Frontal cortex (tissue), 4 donors: ENCODE results near the gene THAP3. TPM values are rescaled to one million over a fixed set of nuclear protein-coding genes. Genes with fewer than 3 reads are reported as not detected.
A peak's percentile ranks its signal among the peaks of the same experiment; 100 is the strongest.

Source experiments
- DNase-seq, 2 donors: peaks; one replicate each; pipeline ENCODE4 v3.0.0; 2012; ENCODE audit warnings: low spot score in 2 of 2
- FAIRE-seq: peaks from 2 replicates; lab custom pipeline; 2012; peaks lifted over from hg19 to GRCh38; lab: Jason Lieb, UNC
- total RNA-seq: library from RNA; depleted of rRNA; stranded (reverse); fragments of >200 nt; gene quantifications from one replicate; pipeline ENCODE4 v1.2.3, GENCODE V29; 2014
- donor health status: control.
- donor health status: control.
- donor health status: control.

The THAP3 gene, protein sequence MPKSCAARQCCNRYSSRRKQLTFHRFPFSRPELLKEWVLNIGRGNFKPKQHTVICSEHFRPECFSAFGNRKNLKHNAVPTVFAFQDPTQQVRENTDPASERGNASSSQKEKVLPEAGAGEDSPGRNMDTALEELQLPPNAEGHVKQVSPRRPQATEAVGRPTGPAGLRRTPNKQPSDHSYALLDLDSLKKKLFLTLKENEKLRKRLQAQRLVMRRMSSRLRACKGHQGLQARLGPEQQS
- total RNA-seq = 22.8 TPM

DNA sequence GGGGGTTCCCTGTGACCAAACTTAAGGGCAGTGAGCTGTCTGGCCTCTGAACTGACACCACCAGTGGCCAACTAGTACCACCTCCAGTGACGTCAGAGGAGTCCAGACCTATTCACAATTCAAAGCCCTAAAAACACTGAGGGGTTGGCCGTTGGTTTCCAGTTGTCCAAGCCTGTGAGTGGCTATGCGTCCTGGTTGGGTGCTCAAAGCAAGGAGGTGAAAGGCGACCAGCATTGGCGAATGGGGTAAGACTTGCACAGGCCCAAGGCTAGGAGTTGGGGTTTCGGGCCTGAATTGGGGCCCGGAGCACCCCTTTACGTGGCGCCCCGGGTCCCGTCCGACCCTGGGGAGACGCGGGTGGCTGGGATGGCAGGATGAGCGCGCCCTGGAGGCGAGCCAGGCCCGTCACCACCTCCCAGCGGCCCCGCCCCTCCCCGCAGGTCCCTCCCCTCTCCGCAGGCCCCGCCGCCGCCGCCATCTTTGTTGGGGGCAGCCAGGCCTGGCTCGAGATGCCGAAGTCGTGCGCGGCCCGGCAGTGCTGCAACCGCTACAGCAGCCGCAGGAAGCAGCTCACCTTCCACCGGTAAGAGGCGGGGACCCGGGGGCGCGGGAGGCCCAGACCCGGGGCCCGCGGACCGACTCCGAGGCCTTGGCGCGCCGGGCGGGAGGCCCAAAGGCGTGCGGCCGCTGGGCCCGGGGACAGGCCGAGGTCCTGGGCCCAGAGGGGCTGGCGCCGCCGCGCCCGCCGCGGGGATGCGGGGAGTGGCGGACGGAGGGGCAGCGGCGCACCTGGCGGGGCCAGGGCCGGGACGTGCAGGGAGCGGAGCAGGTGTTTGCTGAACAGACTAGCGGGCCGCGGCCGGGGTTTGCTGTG lies at the start of gene THAP3:
TSS of gene THAP3 (plus strand) at position 159 of the 874 bp plus-strand sequence. CDS start at position 510, 351 bp downstream.
- DNase-seq (peak; percentile 90 to 93), FAIRE-seq (no peak)

- FAIRE-seq (no peak), DNase-seq (no peak)
These were observed 46.7 kb upstream of the THAP3 start for GRCh38 chr1:6577831-6578525.

DNA sequence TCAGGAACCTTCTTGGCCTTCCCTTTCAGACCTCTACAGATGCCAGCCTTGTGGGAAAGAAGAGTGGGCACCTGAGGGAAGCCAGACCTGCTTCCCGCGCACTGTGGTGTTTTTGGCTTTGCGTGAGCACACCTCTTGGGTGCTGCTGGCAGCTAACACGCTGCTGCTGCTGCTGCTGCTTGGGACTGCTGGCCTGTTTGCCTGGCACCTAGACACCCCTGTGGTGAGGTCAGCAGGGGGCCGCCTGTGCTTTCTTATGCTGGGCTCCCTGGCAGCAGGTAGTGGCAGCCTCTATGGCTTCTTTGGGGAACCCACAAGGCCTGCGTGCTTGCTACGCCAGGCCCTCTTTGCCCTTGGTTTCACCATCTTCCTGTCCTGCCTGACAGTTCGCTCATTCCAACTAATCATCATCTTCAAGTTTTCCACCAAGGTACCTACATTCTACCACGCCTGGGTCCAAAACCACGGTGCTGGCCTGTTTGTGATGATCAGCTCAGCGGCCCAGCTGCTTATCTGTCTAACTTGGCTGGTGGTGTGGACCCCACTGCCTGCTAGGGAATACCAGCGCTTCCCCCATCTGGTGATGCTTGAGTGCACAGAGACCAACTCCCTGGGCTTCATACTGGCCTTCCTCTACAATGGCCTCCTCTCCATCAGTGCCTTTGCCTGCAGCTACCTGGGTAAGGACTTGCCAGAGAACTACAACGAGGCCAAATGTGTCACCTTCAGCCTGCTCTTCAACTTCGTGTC lies 45.9 kb upstream of the THAP3 start:
- no peak for DNase-seq
- FAIRE-seq = no peak

- DNase-seq = peak; percentile 99 to 100
- FAIRE-seq = peak; percentile 96
These were observed 45.1 kb upstream of the THAP3 start, which contains the start of gene ZBTB48 for GRCh38 chr1:6579374-6580118. Gene ZBTB48, plus strand, starts transcription at chr1:6579994. Its CDS starts 616 bp downstream, at chr1:6580610.

- FAIRE-seq (no peak), DNase-seq (no peak)
These were observed 44.5 kb upstream of the THAP3 start for GRCh38 chr1:6580119-6580592.

DNA sequence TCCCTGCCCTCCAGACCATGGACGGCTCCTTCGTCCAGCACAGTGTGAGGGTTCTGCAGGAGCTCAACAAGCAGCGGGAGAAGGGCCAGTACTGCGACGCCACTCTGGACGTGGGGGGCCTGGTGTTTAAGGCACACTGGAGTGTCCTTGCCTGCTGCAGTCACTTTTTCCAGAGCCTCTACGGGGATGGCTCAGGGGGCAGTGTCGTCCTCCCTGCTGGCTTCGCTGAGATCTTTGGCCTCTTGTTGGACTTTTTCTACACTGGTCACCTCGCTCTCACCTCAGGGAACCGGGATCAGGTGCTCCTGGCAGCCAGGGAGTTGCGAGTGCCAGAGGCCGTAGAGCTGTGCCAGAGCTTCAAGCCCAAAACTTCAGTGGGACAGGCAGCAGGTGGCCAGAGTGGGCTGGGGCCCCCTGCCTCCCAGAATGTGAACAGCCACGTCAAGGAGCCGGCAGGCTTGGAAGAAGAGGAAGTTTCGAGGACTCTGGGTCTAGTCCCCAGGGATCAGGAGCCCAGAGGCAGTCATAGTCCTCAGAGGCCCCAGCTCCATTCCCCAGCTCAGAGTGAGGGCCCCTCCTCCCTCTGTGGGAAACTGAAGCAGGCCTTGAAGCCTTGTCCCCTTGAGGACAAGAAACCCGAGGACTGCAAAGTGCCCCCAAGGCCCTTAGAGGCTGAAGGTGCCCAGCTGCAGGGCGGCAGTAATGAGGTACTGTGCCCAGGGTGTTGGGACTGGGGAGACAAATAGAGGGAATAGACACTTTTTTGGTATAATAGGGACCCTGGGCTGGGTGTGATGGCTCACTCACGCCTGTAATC lies 43.9 kb upstream of the THAP3 start:
- FAIRE-seq (no peak), DNase-seq (no peak)

DNA sequence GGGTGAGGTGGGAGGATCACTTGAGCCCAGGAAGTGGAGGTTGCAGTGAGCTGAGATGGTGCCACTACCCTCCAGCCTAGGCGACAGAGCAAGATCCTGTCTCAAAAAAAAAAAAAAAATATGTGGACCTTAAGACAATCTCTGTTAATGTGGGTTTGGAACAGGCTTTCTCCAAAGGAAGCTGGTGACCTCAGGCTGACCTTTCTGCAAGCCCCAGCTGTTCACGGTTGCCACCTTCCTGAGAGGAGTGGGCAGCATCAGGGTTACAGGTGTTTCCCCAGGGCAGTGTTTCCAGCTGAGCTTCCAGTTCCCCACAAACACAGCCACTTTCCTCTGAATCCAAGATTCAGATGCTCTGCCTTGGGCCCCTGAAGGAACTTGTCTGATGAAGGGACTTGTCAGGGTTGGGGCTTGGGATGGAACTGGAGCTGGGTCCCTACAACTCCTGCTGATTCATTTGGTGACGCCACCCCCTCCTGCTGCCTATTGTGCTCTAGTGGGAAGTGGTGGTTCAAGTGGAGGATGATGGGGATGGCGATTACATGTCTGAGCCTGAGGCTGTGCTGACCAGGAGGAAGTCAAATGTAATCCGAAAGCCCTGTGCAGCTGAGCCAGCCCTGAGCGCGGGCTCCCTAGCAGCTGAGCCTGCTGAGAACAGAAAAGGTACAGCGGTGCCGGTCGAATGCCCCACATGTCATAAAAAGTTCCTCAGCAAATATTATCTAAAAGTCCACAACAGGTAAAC lies 42.9 kb upstream of the THAP3 start:
- FAIRE-seq = no peak
- DNase-seq = no peak

GRCh38 chr1:6582370-6582769 lies 42.3 kb upstream of the THAP3 start:
- DNase-seq = no peak
- no peak for FAIRE-seq

DNA sequence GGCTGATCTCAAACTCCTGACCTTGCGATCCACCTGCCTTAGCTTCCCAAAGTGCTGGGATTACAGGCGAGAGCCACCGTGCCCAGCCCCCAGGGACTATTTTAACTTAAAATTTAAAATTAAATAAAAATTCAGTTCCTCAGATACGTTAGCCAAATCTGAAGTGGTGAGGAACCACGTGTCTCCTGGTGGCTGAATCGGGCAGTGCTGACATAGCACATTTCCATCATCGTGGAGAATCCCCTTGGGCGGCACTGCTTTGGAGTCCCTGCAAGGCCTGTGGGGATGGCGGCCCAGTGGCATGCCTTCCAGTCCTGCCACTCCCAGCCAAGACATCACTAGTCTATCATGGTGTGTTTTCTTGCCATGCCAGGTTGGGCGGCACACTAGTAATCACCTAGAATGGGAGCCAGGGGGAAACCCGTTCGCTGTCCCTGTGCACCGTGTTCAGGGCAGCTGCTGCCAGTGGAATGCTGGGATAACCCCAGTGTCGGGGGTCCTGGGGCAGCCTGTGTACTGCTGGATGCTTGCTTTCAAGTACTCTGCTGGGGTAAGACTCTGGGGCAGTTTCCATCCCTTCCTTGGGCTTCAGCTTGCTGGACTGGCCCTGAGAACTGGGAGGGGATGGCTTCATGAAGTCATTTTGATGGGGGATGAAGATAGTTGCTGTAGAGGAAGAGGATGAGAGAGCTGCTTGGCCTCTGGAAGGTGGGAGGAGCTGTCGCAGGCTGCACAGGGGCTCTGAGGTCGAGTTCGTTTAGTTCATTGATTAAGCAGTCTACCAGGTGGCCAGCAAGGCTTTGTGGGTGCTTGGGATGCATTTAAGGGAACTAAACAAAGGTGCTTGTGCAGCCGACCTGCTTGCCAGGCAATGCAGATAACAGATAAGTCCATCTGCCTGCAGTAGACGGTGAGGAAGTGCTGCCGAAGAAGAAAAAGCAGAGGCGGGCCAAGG lies 40.3 kb upstream of the THAP3 start:
- no peak for DNase-seq
- FAIRE-seq = no peak

- FAIRE-seq = no peak
- DNase-seq = no peak
These were observed 39.5 kb upstream of the THAP3 start for GRCh38 chr1:6585081-6585722.

- DNase-seq (no peak), FAIRE-seq (no peak)
These were observed 38.8 kb upstream of the THAP3 start for GRCh38 chr1:6585841-6586240.

DNA sequence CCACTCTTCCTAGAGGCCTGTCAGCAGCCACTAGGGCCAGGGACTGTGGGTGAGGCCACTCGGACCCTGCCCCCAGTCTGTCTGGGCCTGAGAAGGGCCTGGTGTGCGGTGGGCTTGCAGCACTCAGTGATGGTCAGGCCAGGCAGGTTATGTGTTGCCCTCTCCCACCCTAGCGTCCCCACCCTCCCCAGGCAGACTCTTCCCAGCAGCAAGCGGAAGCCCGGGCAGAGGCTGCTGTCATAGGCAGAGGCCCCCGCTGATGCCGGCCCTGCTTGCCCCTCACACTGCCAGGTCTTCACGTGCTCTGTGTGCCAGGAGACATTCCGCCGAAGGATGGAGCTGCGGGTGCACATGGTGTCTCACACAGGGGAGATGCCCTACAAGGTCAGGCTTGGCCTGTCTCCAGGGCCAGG lies 38.3 kb upstream of the THAP3 start:
- FAIRE-seq (no peak), DNase-seq (no peak)

GRCh38 chr1:6587261-6588005 lies 37.2 kb upstream of the THAP3 start:
- FAIRE-seq (no peak), DNase-seq (no peak)

DNA sequence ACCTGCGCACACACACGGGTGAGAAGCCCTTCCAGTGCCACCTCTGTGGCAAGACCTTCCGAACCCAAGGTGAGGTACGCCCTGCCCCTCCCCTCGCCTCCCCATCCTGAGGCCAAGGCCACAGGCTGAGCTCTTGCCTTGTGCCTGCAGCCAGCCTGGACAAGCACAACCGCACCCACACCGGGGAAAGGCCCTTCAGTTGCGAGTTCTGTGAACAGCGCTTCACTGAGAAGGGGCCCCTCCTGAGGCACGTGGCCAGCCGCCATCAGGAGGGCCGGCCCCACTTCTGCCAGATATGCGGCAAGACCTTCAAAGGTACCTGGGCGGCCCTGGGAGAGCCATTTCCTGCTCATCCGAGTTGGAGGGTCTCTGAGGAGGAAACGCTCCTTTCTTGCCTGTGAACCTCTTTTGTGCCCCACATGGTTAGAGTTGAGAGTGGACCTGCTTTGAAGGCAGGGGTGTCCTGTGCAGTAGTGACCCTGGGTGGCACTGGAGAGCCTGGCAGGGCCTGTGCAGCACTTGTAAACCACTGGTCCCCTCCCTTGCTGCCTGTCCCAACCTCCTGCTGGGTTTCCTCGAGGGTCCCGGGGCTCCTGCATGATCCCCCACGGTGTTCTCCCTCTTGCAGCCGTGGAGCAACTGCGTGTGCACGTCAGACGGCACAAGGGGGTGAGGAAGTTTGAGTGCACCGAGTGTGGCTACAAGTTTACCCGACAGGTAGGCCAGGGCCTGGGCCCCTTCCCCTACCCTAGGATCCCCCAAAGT lies 36.4 kb upstream of the THAP3 start:
- FAIRE-seq = no peak
- DNase-seq = no peak
